Suppressor macrophage treated with lipopolysaccharide for 1 hour (primary cell): ENCODE data around the gene ALS2.
"Not testable (repeated sequence)": the region's sequence is repeated elsewhere in the genome, so short reads cannot be mapped to it uniquely, and the experiment has no call there.

Source experiments
- DNase-seq, 3 donors: peaks; one replicate each; pipeline ENCODE4 v3.0.0-alpha.2; 2020 to 2022

ALS2 gene

GRCh38 chr2:201780674-201781493, at the start of gene ALS2:
Gene ALS2, minus strand, starts transcription at chr2:201780933. Its CDS starts 12,048 bp downstream, at chr2:201768885.
- peak; percentile 94 to 95 (median 94) for DNase-seq

- DNase-seq: no peak
Measured at GRCh38 chr2:201828220-201828619, 47.5 kb upstream of the ALS2 start.

GRCh38 chr2:201827621-201828020, 46.9 kb upstream of the ALS2 start:
- DNase-seq: no peak

GRCh38 chr2:201824212-201824611, 43.5 kb upstream of the ALS2 start:
- DNase-seq: no peak

- no peak for DNase-seq
Measured at GRCh38 chr2:201821080-201821479, 40.3 kb upstream of the ALS2 start.

- DNase-seq: no peak
Measured at GRCh38 chr2:201820383-201821007, 39.8 kb upstream of the ALS2 start.

GRCh38 chr2:201816657-201817575, 36.2 kb upstream of the ALS2 start:
- DNase-seq: no peak

GRCh38 chr2:201813996-201814760, 33.4 kb upstream of the ALS2 start:
- DNase-seq: no peak

GRCh38 chr2:201810604-201811003, 29.9 kb upstream of the ALS2 start:
- DNase-seq: not testable (repeated sequence)

- DNase-seq: no peak
Measured at GRCh38 chr2:201809633-201810032, 28.9 kb upstream of the ALS2 start.

GRCh38 chr2:201808027-201808426, 27.3 kb upstream of the ALS2 start:
- DNase-seq: no peak

GRCh38 chr2:201807452-201807999, 26.8 kb upstream of the ALS2 start:
- no peak for DNase-seq

- no peak for DNase-seq
Measured at GRCh38 chr2:201806442-201807170, 25.9 kb upstream of the ALS2 start, which contains the start of gene CDK15. Gene CDK15, plus strand, starts transcription at chr2:201806537. Its CDS starts 128 bp downstream, at chr2:201806665.

- DNase-seq: not testable (repeated sequence)
Measured at GRCh38 chr2:201798914-201799285, 18.2 kb upstream of the ALS2 start.

- DNase-seq: no peak
Measured at GRCh38 chr2:201798252-201798913, 17.6 kb upstream of the ALS2 start.

GRCh38 chr2:201797175-201797840, 16.6 kb upstream of the ALS2 start:
- DNase-seq: peak in 2 of 3 donors; percentile 4 to 22

- no peak for DNase-seq
Measured at GRCh38 chr2:201796478-201796865, 15.7 kb upstream of the ALS2 start.

GRCh38 chr2:201795607-201796477, 15.1 kb upstream of the ALS2 start:
- DNase-seq: peak; percentile 33 to 50 (median 47)

- no peak for DNase-seq
Measured at GRCh38 chr2:201794294-201794693, 13.6 kb upstream of the ALS2 start.
